GM18507 (cell line): ENCODE data around the gene ADAMTS13.

Experiments
- DNase-seq: peaks from one replicate; pipeline ENCODE4 v3.0.0; 2011; ENCODE audit warnings: low read depth; ENCODE audit not compliant: insufficient read length; ENCODE audit errors: extremely low spot score
- FAIRE-seq: peaks from 2 replicates; lab custom pipeline; 2011; peaks lifted over from hg19 to GRCh38; lab: Jason Lieb, UNC

The ADAMTS13 gene

GRCh38 chr9:133465984-133466383 is 43.8 kb downstream of the ADAMTS13 start:
- DNase-seq (no peak), FAIRE-seq (no peak)

GRCh38 chr9:133467101-133467500 is 44.9 kb downstream of the ADAMTS13 start:
- FAIRE-seq (no peak), DNase-seq (no peak)

DNA sequence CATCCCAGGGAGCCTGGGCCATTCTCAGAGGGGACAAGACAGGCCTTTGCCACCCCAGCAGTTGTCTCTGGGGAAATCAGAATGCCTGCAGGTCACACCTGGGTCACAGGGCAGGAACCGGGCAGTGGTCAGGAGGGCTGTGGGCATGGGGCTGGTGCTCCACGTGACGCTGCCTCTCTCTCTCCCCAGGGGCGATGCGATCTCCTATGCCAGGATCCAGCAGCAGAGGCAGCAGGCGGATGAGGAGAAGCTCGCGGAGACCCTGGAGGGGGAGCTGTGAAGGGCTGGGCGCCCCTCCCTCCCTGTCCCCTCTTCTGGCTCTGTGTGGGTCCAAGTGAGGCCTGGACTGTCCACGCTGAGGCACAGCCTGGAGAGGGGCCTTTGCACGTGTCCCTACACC is 46.2 kb downstream of the ADAMTS13 start:
- DNase-seq (no peak), FAIRE-seq (no peak)

DNA sequence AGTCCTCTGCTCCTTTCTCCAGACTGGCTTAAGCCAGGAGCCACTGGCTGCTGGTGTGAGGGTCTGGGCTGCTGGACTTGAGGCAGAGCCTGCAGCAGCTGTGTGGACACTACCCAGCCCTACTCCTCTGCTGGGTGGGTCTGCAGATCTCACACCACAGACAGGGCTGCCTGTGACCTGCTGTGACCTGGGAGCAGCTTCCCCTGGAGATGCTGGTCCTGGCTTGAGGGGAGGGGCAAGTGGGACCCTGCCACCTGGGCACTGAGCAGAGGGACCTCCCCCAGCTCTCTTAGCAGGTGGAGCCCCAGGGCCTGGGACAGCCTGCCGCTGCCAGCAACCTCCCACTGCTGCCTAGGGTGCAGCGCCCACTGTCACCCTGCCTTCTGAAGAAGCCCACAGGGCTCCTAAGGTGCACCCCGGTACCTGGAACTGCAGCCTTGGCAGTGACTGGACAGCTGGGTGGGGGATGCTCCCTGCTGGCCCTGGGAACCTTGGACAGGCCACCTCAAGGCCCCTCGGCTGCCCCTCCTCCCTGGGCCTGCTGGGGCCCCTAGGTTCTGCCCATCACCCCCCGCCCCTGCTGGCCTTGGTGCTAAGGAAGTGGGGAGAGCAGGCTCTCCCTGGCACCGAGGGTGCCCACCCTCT is 46.7 kb downstream of the ADAMTS13 start:
- no peak for FAIRE-seq
- DNase-seq: no peak

GRCh38 chr9:133470427-133470924 is 48.3 kb downstream of the ADAMTS13 start:
- DNase-seq: no peak
- FAIRE-seq: no peak

DNA sequence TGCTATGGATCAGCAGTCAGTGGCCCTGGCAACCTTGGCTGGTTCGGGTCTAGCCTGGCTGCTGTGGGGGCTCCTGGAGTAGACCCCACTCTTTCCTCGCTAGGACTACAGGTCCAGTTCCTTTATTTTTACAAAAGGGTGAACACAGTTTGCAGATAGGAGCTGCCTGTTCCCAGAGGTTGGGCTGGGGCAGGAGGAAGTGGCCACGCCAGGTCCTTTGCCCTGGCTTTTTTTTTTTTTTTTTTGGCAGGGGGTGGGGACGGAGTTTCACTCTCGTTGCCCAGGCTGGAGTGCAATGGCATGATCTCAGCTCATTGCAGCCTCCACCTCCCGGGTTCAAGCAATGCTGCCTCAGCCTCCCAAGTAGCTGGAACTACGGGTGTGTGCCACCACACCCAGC is 48.8 kb downstream of the ADAMTS13 start:
- no peak for DNase-seq
- no peak for FAIRE-seq

GRCh38 chr9:133471551-133472276 is 49.5 kb downstream of the ADAMTS13 start:
- DNase-seq: no peak
- FAIRE-seq: no peak

DNA sequence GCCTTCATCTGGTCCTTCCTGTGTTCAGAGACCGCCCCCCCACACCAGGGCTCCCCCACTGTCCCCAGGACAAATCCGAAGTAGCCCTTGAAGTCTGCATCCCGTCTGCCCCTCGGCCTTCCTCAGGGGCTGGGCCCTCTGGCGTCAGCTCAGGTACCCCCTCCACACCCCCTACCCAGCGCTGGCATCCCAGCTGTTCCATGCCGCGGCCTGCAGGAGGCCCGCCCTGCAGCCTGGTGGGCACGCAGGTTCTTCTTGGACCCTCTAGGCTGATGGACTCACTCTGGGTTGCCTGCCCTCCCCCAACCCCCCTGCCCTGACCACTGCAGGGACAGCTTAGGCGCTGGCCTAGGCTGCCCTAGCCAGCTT is 50.1 kb downstream of the ADAMTS13 start:
- DNase-seq: no peak
- no peak for FAIRE-seq

- FAIRE-seq (no peak), DNase-seq (no peak)
Observed at GRCh38 chr9:133472753-133473378, 50.7 kb downstream of the ADAMTS13 start.

DNA sequence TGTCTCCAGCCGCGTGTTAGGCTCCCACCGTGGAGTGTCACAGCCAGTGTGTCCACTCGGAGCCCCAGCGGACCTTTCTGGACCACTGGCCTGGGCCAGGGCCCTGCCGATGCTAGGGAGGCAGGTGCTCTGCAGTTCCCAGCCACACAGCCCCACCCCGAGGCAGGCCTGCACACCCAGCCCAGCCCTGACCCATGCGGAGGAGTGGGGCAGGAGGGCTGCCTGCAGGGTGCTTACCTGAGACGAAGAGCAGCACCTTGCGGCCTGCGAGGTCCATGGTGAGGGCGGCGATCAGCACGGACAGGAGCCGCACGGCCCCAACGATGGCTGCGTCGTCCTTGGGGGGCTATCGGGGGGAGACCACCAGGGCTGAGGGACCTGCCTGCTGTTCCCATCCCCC is 51.6 kb downstream of the ADAMTS13 start:
- no peak for FAIRE-seq
- no peak for DNase-seq

GRCh38 chr9:133474215-133474614 is 52.0 kb downstream of the ADAMTS13 start:
- FAIRE-seq (no peak), DNase-seq (no peak)

- no peak for FAIRE-seq
- no peak for DNase-seq
Observed at GRCh38 chr9:133474853-133475252, 52.7 kb downstream of the ADAMTS13 start.

GRCh38 chr9:133475292-133476012 is 53.3 kb downstream of the ADAMTS13 start:
- no peak for DNase-seq
- no peak for FAIRE-seq

- DNase-seq (no peak), FAIRE-seq (no peak)
Observed at GRCh38 chr9:133476036-133476931, 54.1 kb downstream of the ADAMTS13 start.

GRCh38 chr9:133476941-133477340 is 54.8 kb downstream of the ADAMTS13 start:
- FAIRE-seq: no peak
- no peak for DNase-seq

- DNase-seq (no peak), FAIRE-seq (no peak)
Observed at GRCh38 chr9:133477461-133477860, 55.3 kb downstream of the ADAMTS13 start.

DNA sequence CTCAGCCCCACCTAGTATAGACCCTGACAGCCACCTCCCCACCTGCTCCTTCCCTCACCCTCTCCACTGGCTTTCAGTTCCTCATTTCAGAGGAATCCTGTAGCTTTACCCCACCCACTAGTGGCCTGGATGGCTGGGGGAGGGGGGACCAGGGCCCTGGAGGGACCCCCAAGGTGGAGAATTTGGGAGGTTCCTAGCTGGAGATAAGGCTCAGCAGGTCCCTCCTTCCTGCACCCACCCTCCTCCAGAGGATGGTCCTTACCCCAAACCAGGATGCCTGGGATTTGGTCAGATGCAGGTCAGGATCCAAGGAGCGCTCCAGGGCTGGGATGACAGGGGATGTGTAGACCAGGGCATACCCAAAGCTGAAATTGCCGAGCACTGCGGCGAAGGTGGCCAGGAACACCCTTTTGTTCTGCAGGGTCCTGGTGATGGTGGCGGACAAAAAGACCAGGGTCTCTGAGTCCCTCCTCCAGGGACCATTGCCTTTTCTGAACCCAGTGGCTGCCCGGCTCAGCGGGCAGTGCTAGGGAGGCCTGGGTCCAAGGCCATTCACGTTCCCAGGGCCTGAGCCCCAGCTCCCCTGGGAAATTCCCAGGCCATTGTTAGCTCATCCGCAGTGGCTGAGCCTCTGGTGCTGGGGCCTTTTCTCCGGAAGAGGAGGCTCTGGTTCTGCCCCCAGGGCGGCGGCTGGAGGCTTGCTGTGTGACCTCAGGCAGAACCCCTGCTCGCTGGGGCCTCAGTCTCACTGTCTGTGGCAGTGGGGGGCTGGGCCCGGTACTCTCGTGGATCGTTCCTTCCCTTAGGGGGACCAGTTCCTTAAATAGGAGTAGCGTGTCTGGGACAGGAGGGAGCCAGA is 56.1 kb downstream of the ADAMTS13 start:
- peak; percentile 89 for FAIRE-seq
- DNase-seq: no peak
